Psoas muscle (tissue), 8 donors: ENCODE results near the gene DAPL1. TPM values are rescaled to one million over a fixed set of nuclear protein-coding genes. Genes with fewer than 3 reads are reported as not detected.
A peak's percentile ranks its signal among the peaks of the same experiment; 100 is the strongest.
"Not testable (repeated sequence)": the region's sequence is repeated elsewhere in the genome, so short reads cannot be mapped to it uniquely, and the experiment has no call there.

ENCODE experiments used
- ATAC-seq, 4 donors: fragments of 200-7000 bp; cut with Tn5 transposase; one replicate each; pipeline ENCODE4 v1.9.1; 2020; ENCODE audit warnings: moderate library complexity in 3 of 4, mild to moderate bottlenecking in 2 of 4
- DNase-seq, 2 donors: peaks; one replicate each; pipeline ENCODE4 v3.0.0-alpha.2; 2020
- H3K27ac ChIP-seq: fragments of 200-600 bp; one replicate; pipeline ENCODE4 v1.8.0; 2022
- H3K27me3 ChIP-seq, 3 donors: fragments of 200-600 bp in 1 of 3; one replicate each; pipeline versions ENCODE4 v1.6.1 to v1.8.0; 2013 to 2022; ENCODE audit warnings: low read length in 2 of 3, mild to moderate bottlenecking in 2 of 3, moderate library complexity in 1 of 3; ENCODE audit not compliant: insufficient read depth in 3 of 3
- H3K36me3 ChIP-seq, 2 donors: fragments of 200-600 bp in 1 of 2; one replicate each; pipeline versions ENCODE4 v1.6.1 to v1.8.0; 2013 to 2022; ENCODE audit warnings: low read depth in 1 of 2, mild to moderate bottlenecking in 1 of 2, moderate library complexity in 1 of 2; ENCODE audit not compliant: insufficient read depth in 1 of 2
- H3K4me1 ChIP-seq: fragments of 200-600 bp; one replicate; pipeline ENCODE4 v1.8.0; 2022
- H3K4me3 ChIP-seq: fragments of 200-600 bp; one replicate; pipeline ENCODE4 v1.8.0; 2022; ENCODE audit warnings: mild to moderate bottlenecking
- H3K9me3 ChIP-seq: fragments of 200-600 bp; one replicate; pipeline ENCODE4 v1.8.0; 2022
- CTCF ChIP-seq: fragments of 200-600 bp; IDR thresholded peaks from one replicate; pipeline ENCODE4 v1.8.0; 2022; ENCODE audit warnings: antibody characterized with exemption
- whole genome bisulfite sequencing, 3 donors: extraction: QIAGEN DNeasy Blood & Tissue Kit; methylation state at CpG; one replicate each; pipeline versions ENCODE4 v1.1.6 to v1.1.7; 2013; 5-methylcytosine and 5-hydroxymethylcytosine counted together
- intact Hi-C, 2 donors: fragments of 100-400 bp; cut with DNase I; formaldehyde crosslinking; loops; one replicate each; pipeline versions ENCODE4 v1.11.0 to v1.14.2; 2022
- polyA plus RNA-seq, 3 donors: library from polyadenylated mRNA; stranded (reverse); fragments of 200-250 nt; gene quantifications; one replicate each; pipeline ENCODE4 v1.2.3, GENCODE V29; 2013
- total RNA-seq, 4 donors: library from RNA; stranded (reverse); fragmentation: NEBNext Ultra II Directional in 2 of 4; extraction: Animal tissue kit (Norgen Biotek cat#: 25700) in 2 of 4; gene quantifications; one replicate each; pipeline versions ENCODE4 v1.2.1 to v1.2.4, GENCODE V29; 2021 to 2023
- donor health status: healthy with polysubstance abuse.
- donor health status: DM: no; HTN: no; CAD: no; lungs with moderate emphysema.
- donor health status: Bipolar disorder and iron deficiency.
- donor health status: healthy.
- donor health status: DM: yes; HTN: yes; CAD: no.
- donor health status: DM: no; HTN: no; CAD: no.
- donor health status: DM: no; HTN: no; CAD: no.
- donor health status: DM: yes; HTN: yes; CAD: no.

DAPL1 gene
- total and polyA plus RNA-seq, 7 donors, result not detected

GRCh38 chr2:158841850-158842249, 46.7 kb downstream of the DAPL1 start:
- no peaks in the 10 kb centered on the region for H3K27me3 ChIP-seq
- H3K4me3 ChIP-seq, result no peak overlapping the region
- intact Hi-C loops, result no loop called here
- peak in 1 of 4 donors; percentile 29 for ATAC-seq
- DNase-seq, result no peak
- no peak for TF ChIP-seq CTCF
- no peaks in the 10 kb centered on the region for H3K36me3 ChIP-seq
- H3K9me3 ChIP-seq, result no peaks in the 10 kb centered on the region
- H3K27ac ChIP-seq, result no peak overlapping the region
- H3K4me1 ChIP-seq, result no peaks in the 10 kb centered on the region

GRCh38 chr2:158845444-158845843, 50.3 kb downstream of the DAPL1 start:
- ATAC-seq (no peak), DNase-seq (no peak)
- Histone ChIP-seq H3K9me3 (no peaks in the 10 kb centered on the region), H3K27ac (no peak overlapping the region), H3K36me3 (no peaks in the 10 kb centered on the region), H3K27me3 (no peaks in the 10 kb centered on the region), H3K4me3 (no peak overlapping the region), H3K4me1 (no peaks in the 10 kb centered on the region)
- intact Hi-C loops, result no loop called here
- TF ChIP-seq CTCF, result no peak

- DNase-seq (no peak), ATAC-seq (no peak)
- WGBS, 3 donors, result 9 to 14% (median 10%) methylated on average over 3 of the region's 3 CpGs
- Histone ChIP-seq H3K4me3 (no peak overlapping the region), H3K4me1 (no peaks in the 10 kb centered on the region), H3K27ac (no peak overlapping the region), H3K27me3 (no peaks in the 10 kb centered on the region), H3K36me3 (no peaks in the 10 kb centered on the region), H3K9me3 (no peaks in the 10 kb centered on the region)
- TF ChIP-seq CTCF, result no peak
- intact Hi-C loops, result no loop called here
Observed at GRCh38 chr2:158845859-158846258, 50.7 kb downstream of the DAPL1 start.

GRCh38 chr2:158847526-158847925, 52.4 kb downstream of the DAPL1 start:
- 49 to 86% (median 73%) methylated on average over 2 of the region's 2 CpGs for WGBS, 3 donors
- DNase-seq, result not testable (repeated sequence)

GRCh38 chr2:158848031-158848970, 53.2 kb downstream of the DAPL1 start:
- intact Hi-C loops, H3K27ac ChIP-seq, H3K4me3 ChIP-seq, ATAC-seq, H3K9me3 ChIP-seq, H3K4me1 ChIP-seq, DNase-seq, H3K36me3 ChIP-seq, H3K27me3 ChIP-seq: not testable (repeated sequence)
- WGBS, 3 donors, result 72 to 83% (median 78%) methylated on average over 19 to 21 of the region's 22 CpGs

More at GRCh38 chr2:158847526-158847925, 52.4 kb downstream of the DAPL1 start:
- H3K4me1 ChIP-seq, H3K27me3 ChIP-seq, H3K27ac ChIP-seq, H3K4me3 ChIP-seq, intact Hi-C loops, ATAC-seq, H3K9me3 ChIP-seq, H3K36me3 ChIP-seq: not testable (repeated sequence)

GRCh38 chr2:158860179-158860578, 65.1 kb downstream of the DAPL1 start:
- DNase-seq, H3K4me1 ChIP-seq, intact Hi-C loops, H3K36me3 ChIP-seq, H3K9me3 ChIP-seq, ATAC-seq, H3K27ac ChIP-seq, H3K27me3 ChIP-seq, H3K4me3 ChIP-seq: not testable (repeated sequence)
- 78 to 91% (median 83%) methylated on average over 8 to 9 of the region's 9 CpGs for WGBS, 3 donors

GRCh38 chr2:158861626-158862025, 66.5 kb downstream of the DAPL1 start:
- ATAC-seq, intact Hi-C loops, H3K36me3 ChIP-seq, H3K4me1 ChIP-seq, DNase-seq, H3K9me3 ChIP-seq, H3K27me3 ChIP-seq, H3K4me3 ChIP-seq, H3K27ac ChIP-seq: not testable (repeated sequence)
- WGBS, 3 donors, result 77 to 85% (median 81%) methylated on average over 10 of the region's 10 CpGs

- H3K4me3 ChIP-seq, H3K36me3 ChIP-seq, intact Hi-C loops, DNase-seq, H3K4me1 ChIP-seq, H3K27me3 ChIP-seq, H3K9me3 ChIP-seq, ATAC-seq, H3K27ac ChIP-seq: not testable (repeated sequence)
- 92 to 94% (median 94%) methylated on average over 10 of the region's 10 CpGs for WGBS, 3 donors
Observed at GRCh38 chr2:158865469-158865868, 70.4 kb downstream of the DAPL1 start.
